HG02852 (cell line): ENCODE data around the gene IL36RN.

Experiments used
- ATAC-seq: cut with Tn5 transposase; IDR thresholded peaks from one replicate; pipeline ENCODE4 v1.9.1; 2021; ENCODE audit warnings: mild to moderate bottlenecking, moderate library complexity; ENCODE audit not compliant: unreplicated experiment

Gene IL36RN

GRCh38 chr2:113046465-113046864 is 12.5 kb upstream of the IL36RN start:
- ATAC-seq, result no peak

DNA sequence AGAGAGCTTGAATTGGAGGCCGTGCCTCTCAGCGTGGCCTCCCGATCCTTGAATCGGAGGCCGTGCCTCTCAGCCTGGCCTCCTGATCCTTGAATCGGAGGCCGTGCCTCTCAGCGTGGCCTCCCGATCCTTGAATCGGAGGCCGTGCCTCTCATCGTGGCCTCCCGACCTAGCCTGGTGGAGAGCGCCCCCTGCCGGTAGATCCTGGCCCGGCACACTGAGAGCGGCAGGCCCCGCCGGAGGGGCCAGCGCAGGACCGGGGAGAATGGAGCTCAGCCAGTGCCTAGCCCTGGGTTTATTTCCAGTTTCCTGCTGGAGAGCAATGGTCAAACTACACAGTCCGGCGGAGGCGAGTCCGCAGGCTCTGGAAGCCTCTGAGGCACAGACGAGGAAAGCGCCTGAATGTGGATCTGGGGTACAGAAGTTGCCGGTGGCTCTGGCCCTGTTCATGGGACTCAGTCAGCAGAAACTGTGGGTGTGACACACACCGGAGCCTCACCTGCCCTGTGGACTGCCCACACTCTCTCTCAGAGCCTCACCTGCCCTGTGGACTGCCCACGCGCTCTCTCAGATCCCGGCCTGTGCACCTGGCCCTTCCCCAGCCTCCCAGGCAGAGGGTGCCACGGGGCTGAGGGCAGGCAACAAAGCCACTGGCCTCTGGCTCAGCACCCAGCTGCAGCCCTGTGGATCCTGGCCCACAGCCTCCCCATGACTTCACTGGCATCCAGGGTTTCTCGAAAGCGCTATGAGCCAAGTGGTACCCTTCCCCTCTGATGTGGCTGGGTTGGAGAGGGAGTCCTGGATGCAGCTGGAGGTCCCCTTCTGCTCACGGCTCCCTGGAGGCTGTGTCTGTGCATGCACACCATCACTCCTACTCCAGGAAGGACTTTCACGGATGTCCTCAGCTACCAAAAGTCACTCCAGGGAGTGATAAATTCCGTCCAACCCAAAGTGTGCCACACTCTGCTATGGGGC is 7.8 kb upstream of the IL36RN start:
- no peak for ATAC-seq

GRCh38 chr2:113052396-113052917 is 6.5 kb upstream of the IL36RN start, which contains the start of gene IL36B:
Gene IL36B (minus strand): TSS chr2:113052867.
- no peak for ATAC-seq

GRCh38 chr2:113053666-113054065 is 5.3 kb upstream of the IL36RN start:
- no peak for ATAC-seq

GRCh38 chr2:113054066-113054465 is 4.9 kb upstream of the IL36RN start:
- no peak for ATAC-seq

DNA sequence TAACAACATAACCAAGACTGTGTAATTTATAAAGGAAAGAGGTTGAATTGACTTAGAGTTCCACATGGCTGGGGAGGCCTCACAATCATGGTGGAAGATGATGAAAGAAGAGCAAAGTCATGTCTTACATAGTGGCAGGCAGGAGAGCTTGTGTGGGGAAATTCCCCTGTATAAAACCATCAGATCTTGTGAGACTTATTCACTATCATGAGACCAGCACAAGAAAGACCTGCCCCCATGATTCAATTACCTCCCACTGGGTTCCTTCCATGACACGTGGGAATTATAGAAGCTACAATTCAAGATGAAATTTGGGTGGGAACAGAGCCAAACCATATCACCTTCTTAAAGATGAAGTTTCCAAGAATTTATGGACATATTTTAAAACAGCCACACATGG is 2.5 kb upstream of the IL36RN start:
- no peak for ATAC-seq

GRCh38 chr2:113057117-113057516 is 1.9 kb upstream of the IL36RN start:
- no peak for ATAC-seq

GRCh38 chr2:113058411-113058994 is 495 bp upstream of the IL36RN start:
- ATAC-seq, result no peak

DNA sequence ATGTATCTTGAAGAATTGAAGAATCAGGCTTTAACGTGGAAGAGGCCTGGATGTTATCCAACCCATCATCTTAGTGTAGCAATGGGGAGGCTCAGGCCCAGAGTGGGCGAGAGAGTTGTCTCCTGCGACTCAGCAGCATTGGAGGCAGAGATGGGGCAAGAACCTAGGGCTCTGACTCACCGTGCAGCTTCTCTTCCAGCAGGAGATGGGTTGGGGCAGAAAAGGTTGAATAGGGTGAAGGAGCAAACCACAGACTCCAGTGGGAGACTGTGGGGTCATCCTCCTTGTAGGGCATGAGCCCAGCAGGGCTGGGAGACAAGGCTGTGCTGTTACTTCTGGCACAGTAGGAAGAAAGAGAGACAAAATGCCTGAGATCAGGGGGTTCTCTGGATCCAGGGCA is 1.4 kb downstream of the IL36RN start:
- ATAC-seq, result no peak

DNA sequence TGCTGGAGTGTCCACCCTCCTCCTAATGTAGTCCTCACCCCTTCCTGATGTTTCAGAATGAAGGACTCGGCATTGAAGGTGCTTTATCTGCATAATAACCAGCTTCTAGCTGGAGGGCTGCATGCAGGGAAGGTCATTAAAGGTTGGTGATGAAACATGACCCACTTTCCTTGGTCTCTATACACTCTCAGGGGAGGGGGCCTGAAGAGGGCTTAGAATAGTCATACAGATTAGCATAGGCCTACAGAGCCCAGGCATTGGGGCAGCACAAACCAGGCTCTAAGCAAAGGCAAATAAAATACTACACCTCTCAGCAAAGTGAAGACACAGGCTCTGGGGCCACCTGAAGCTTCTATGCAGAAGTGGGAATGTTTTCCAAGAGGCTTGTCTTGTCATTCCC is 1.8 kb downstream of the IL36RN start:
- no peak for ATAC-seq

GRCh38 chr2:113061241-113061640 is 2.2 kb downstream of the IL36RN start:
- no peak for ATAC-seq

DNA sequence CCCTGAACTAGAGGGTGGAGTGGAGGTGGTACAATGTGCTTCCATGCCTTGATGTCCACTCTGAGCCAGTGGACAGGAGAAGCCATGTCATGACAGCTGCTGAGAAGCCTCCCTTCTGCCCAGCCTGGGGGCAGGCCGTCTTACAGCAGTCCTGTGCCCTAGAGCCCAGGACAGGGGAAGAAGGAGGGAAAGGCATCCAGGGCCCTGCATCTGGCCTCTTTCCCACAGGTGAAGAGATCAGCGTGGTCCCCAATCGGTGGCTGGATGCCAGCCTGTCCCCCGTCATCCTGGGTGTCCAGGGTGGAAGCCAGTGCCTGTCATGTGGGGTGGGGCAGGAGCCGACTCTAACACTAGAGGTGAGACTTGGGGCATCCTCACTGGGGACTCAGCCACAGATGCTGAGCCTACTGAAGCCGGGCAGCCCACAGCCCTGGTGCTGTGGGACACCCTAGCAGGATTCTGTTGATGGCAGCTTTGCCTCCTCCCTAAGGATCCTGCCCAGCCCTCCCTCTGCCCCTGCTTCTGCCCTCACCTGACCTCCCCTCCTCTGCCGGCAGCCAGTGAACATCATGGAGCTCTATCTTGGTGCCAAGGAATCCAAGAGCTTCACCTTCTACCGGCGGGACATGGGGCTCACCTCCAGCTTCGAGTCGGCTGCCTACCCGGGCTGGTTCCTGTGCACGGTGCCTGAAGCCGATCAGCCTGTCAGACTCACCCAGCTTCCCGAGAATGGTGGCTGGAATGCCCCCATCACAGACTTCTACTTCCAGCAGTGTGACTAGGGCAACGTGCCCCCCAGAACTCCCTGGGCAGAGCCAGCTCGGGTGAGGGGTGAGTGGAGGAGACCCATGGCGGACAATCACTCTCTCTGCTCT is 3.1 kb downstream of the IL36RN start:
- ATAC-seq, result no peak

DNA sequence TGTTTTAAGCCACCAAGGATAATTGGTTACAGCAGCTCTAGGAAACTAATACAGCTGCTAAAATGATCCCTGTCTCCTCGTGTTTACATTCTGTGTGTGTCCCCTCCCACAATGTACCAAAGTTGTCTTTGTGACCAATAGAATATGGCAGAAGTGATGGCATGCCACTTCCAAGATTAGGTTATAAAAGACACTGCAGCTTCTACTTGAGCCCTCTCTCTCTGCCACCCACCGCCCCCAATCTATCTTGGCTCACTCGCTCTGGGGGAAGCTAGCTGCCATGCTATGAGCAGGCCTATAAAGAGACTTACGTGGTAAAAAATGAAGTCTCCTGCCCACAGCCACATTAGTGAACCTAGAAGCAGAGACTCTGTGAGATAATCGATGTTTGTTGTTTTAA is 5.3 kb downstream of the IL36RN start:
- no peak for ATAC-seq

DNA sequence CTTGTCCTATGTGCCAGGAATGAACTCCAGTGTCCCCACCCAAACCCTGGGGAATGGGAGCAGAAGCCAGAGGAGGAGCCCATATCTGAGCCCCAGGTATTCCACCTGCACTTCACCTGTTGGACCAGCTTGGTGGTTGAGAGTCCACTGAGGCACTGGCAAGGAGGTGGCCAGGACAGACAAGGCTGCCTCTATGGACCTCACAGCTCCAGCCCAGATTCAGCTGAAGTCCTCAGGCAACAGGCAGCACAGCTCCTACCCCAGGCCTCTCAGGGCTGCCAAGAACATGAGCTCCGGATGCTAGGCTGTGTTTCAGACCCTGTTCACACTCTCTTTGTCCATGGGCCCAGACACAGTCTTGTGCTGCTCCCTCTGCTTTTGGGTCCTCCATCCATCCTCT is 5.9 kb downstream of the IL36RN start:
- ATAC-seq, result no peak

DNA sequence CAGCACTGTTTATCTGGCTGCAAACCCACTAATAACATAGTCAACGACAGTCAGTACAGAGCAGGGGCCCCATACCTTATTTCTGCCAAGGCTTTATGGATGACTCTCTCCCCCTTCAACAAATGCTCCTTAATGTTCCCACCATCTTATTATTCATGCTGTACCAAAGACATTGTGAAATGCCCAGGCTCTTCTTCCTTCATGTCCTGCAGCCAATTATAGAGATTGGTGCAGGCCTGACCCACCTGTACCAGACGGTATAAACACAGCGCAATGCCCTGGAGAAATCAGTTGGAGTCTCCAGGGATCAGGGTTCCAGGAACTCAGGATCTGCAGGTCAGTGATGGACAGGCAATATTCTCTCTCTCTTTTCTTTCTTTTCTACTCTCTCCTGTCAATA is 8.7 kb downstream of the IL36RN start, which contains the start of gene IL1F10:
TSS of gene IL1F10 (plus strand) at position 290 of the 400 bp plus-strand sequence. CDS start 4,769 bp downstream, outside the sequence.
- ATAC-seq, result no peak

DNA sequence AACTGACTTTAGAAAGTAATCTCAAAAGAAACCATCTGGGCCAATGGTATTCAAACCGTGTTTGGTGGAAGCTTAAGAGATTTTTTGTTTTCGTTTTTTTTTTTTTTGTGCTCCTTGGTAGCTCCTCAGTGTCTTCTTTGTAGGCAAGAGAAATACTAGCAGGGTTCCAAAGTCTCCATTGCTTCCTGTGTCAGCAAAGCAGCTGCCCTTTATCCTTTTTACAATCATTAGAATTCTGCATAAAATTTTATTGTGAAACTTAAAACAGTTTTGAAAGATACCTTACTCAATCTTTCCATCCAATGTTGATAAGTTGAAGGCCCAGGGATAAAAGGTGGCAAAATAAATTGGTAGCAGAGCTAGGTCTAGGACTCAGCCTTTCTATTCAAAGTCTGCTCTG is 9.3 kb downstream of the IL36RN start:
- ATAC-seq, result no peak

DNA sequence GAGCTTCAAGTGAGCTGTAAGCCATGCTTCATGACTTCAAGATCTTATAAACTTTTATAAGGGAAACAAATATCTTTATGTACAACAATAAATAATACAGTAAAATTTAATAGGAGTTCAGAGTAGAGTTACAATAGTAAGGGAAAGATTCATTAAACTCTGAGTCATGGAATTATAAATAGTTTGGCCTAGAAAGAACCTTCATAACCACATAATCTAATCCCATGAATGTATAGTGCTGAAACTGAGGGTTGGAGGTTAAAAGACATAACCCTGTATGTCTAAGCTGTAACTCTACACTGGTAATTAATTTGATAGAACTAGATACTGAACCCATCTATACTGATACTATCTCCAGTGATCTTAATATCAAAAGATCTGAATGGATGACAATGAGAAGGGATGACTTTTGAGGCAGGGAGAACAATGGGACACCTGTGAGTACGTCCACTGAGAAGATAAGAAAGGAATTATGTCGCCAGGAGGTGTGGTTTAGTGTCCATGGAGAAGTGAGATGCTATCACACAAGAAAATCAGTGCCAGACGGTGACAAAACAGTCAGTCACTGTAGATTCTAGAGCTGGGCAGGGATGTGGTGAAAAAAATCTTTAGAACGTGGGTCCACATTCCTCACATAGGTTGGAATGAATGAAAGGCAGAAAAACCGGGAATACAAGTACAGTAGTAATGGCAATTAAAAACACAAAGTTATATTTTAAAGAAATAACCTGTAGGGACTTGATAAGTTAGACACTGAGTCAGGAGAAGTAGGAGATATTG is 9.9 kb downstream of the IL36RN start:
- ATAC-seq, result no peak

DNA sequence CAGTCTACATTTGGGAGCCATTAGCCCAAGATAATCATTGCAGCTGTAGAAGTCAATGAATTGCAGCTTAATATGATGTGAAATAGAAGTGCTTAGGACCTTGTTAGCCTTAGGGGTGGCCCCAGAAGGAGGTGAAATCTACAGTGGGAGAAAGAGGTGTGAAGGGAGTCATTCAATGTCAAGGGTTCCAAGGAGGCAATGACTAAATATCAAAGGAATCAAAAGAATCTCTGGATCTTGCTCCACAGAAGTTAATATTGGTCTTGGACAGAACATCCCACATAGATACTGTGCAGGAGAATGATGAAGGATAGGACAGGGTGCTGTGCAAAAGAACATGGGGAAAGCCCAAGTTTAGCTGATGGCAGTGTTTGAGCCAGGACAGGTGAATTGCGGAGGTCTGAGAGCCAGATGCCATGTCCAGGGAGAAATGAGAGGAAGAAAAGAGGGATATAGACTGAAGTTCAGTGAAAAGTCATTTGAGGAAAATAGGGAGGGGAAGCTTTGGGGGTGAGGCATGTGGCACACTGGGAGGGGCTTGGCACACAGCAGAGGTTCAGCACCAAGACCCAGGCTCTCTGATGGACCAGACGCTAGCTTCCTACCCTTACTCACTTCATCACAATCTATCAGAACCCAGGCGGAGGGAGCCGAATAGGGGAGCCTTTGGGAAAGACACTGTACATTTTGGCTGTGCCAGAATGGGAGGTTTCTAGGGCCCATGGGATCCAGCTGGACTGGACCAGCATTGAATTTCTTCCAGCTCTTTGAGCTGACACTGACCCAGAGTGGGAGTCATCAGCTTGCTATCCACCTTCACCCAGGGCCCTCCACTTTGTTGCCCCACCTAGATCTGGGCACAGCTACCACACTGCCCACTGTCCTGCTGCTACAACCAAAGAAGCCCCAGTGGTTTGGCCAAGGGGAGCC is 10.9 kb downstream of the IL36RN start:
- no peak for ATAC-seq

- ATAC-seq, result no peak
These were observed 11.6 kb downstream of the IL36RN start for GRCh38 chr2:113070606-113070975.
